NCI-H1048 (cell line): ENCODE results near the gene STOML2.

Experiments used
- DNase-seq: peaks from one replicate; lab custom pipeline; 2025; lab: John Stamatoyannopoulos, UW

STOML2 gene

GRCh38 chr9:35107297-35108290 lies 4.7 kb upstream of the STOML2 start:
- no peak for DNase-seq

GRCh38 chr9:35106343-35106730 lies 3.4 kb upstream of the STOML2 start:
- no peak for DNase-seq

DNA sequence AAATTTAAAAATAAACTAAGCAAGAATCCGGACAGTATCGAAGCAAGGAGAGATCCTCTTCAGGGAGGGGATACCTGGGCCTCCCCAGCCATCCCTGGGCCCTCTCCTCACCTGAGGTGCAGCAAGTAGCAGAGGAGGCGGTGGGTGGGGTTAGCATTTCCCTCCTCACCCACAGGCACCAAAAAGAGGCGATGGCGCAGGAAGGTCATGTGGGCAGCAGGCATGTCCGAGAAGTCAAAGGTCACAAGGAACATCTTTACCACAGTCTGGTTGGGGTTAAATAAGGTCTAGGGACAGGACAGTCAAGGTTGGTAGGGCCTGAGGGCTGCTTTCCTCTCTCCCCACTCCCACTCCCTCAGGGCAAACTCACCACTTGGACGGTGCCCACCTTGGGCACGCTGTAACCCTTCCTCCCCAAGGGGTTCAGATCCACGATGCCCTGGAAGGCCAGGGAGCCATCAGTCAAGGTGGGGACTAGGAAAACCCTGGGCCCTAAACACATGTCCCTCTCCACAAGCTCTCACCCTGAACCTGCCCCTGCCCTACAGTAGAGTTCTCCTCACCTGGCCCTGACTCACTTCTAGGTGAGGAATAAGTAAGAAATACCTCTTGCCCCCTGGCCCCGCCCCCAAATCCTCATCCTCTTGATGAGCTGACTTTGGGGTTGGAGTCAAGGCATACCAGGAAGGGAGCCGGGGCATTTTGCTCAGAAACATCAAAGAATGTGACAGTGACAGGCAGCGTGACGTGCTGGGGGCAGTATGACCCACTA lies 2.8 kb upstream of the STOML2 start:
- DNase-seq: no peak

DNA sequence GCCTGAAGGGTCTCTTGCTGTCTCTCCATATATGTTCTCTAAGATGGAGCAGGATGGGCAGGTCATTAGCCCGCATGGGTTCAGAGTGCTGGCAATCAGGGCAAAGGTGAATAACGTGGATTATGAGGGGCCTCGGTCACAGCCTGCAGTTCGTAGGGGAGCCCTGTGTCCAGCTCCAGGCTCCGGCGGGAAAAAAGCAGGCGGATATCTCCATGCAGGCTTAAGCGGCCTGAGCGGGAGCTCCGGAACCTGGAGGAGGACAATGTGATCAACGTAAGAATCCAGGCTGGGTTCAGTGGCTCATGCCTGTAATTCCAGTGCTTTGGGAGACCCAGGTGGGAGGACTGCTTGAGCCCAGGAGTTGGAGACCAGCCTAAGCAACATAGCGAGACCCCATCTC lies 2.2 kb upstream of the STOML2 start:
- no peak for DNase-seq

DNA sequence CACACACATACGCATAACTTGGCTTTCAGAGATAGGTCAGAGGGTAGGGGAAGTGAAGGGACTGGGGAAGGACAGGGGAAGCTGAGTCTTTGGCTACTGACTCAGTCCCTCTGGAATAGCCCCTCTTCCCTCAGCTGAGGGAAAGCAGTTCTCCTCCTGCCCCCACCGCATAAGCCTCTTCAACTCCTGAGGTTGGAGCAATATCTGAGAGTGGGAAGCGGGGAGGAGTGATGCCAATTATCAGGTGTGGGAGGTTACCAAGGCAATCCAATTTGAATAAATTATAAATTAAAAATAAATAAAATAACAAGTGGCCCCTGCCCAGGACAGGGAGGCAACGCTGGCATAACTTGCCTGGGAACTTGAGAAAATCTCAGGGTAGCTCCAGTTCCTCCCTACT lies 1.7 kb upstream of the STOML2 start:
- DNase-seq: no peak

GRCh38 chr9:35103660-35104191 lies 795 bp upstream of the STOML2 start:
- DNase-seq: no peak

DNA sequence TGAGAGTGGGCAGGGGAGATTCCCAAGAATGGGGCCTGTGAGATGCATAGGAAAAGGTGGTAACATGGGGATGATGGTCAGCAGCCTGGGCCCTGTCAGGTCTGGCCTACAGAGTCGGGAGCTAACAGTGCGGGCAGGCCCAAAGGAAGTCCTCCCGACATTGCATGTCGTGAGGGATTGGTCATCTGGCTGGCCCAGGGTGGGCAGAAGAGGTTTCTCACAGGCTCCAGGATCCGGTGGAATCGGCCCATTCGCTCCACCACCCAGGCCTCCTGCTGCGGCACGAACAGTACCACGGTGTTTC lies 514 bp downstream of the STOML2 start:
- no peak for DNase-seq

GRCh38 chr9:35097573-35097972 lies 5.4 kb downstream of the STOML2 start:
- no peak for DNase-seq

DNA sequence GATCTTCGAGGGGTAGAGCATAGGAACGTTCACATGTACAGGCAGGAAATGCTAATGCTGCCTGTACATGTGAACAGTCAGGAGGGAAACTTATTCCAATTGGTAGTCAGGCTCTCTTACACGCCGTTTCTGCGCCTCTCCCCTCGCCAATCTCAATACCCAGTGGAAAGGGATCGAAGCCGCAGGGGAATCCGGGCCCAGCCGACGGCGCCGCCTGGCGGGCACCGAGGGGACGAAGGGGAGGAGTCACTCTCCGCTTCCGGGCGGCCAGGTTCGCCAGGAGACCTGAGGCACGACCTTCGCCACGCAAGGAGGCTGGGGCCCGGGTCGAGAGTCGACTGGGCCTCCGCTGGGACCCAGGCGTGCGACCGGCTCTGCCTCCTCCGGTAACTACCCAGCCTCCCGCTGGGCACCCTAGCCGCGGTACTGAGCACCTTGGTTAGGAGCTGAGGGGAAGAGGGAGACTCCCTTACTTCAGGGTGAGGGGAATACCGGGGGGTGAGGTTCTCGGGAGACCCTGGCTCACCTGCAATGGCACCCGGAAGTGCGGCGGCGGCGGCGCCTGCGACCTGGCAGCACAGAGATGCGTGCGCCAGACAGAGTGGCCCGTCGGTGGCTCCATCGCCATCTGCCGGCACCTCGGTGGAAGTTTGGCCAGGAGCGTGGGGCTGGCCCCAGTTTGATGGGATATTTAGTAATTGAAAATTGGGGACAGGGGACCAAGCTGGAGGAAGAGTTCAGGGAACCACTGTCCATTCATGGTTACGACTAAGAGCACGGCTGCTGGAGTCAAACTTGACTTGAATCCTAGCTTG lies 6.7 kb downstream of the STOML2 start, which contains the start of gene PIGO:
PIGO (minus strand) TSS at position 557 of the 815 bp plus-strand sequence. CDS start 1,026 bp downstream, outside the sequence.
- DNase-seq: peak; percentile 49

DNA sequence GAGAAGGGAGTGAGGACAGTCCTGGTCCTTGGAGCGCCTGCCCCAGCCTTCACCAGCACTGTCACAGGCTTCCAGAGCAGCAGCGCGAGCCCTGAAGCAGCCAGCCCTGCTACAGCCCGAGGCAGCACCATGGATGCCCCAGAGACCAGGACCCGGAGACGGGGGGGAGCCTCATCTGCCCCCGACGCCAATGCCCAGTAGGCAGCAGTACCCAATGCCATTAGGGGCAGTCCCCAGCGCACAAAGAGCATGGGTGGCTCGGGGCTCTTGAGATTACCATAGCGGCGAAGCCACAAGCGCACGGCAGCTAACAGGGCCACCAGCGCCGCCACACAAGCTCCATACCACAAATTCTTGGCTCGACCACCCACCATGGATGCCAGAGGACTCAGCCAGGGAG lies 11.4 kb downstream of the STOML2 start:
- DNase-seq: no peak

GRCh38 chr9:35089434-35089833 lies 13.5 kb downstream of the STOML2 start:
- no peak for DNase-seq

DNA sequence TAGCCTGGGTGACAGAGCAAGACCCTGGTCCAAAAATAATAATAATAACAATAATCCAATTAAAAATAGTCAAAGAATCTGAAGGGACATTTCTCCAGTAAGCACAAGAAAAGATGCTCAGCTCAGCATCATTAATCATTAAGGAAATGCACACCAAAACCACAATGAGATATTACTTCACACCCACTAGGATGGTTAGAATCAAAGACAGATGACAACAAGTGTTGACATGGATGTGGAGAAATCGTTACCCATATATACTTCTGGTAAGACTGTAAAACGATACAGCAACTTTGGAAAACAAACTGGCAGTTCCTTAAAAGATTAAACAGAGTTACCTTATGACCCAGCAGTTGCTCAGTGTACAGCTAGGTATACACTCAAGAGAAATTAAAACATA lies 17.9 kb downstream of the STOML2 start:
- no peak for DNase-seq

DNA sequence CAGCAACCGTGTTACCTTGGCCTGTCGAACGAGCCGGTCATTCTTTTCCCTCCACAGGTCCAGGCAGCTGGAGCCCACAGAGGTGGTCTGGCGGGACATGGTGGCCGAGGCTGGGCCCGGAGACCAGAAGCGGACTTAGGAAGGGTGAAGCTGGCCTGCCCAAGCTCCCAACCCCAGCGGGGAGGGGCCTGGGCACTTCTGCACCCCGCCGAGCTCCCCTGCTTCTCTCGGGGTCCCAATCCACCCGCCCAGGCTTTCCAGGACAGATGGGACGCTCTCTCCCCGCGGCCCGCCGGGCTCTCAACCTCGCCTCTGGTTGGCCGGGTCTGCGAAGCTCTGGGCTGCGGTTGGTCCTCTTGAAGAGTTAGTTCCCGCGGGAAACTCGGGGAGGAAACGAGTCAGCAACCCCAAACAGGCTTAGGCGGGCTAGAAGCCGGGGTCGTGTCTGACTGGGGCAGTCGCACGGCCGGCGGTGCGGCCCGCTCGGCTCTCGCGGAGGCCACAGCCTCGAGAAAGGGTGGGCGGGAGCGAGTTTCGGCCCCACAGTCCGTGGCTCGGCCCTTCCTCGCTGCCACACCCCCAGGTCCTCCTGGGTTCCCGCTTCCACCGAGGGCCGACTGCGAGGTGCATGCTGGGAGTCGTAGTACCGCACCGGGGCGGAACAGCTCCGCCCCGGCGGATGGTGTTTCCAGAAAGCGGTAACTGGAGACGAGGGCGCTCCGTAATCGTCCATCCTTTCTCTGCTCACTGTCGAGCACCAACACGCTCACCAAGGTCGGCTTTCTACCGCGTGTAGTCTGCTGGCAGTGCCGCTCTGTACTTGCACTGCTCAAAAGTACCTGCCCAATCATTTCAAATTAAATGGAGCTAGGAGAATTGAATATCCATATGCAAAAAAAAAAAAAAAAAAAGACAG lies 23.2 kb downstream of the STOML2 start, which contains the start of gene FANCG:
FANCG (minus strand) TSS at position 517 of the 916 bp plus-strand sequence; CDS start at position 99, 418 bp downstream.
- DNase-seq: peak; percentile 83

DNA sequence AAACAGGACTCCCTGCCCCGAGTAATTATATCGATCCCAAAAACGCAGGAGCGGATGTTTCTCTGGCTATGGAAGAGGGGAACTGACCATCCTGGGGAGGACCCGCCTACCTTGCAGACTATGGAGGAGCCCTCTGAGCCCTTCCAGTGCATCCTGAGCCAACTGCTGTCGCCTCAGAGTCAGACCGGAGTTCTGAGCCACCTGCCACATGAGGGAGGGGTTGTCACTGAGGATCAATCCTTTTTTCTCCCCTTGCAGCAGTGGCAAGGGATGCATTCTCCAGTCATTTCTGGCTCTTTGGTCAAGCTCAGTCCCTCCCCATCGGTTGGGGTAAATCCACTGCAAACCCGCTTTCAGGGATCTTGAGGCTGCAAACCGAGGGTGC lies 23.9 kb downstream of the STOML2 start:
- DNase-seq: no peak

GRCh38 chr9:35078066-35078465 lies 24.9 kb downstream of the STOML2 start:
- DNase-seq: no peak

DNA sequence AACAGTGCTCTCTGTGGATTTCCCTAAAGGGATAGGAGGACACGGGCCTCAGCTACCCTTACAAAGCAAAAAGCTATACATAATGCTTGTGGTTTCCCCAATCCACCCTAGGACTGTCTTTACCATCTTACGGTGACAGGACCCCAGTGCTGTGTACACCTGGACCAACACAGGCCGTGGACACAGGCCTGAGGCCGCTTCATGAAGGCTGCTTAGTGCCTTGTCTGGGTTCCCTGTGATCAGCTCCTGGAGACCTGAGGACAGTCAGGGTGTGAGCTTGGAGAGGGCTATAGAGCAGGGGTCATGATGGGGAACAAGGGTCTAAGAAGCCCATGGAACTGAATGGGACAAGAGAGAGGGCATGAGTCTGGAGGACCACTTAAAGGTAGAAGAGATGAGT lies 26.1 kb downstream of the STOML2 start:
- no peak for DNase-seq

GRCh38 chr9:35075358-35075757 lies 27.6 kb downstream of the STOML2 start:
- DNase-seq: no peak

GRCh38 chr9:35074791-35075190 lies 28.1 kb downstream of the STOML2 start:
- DNase-seq: no peak

DNA sequence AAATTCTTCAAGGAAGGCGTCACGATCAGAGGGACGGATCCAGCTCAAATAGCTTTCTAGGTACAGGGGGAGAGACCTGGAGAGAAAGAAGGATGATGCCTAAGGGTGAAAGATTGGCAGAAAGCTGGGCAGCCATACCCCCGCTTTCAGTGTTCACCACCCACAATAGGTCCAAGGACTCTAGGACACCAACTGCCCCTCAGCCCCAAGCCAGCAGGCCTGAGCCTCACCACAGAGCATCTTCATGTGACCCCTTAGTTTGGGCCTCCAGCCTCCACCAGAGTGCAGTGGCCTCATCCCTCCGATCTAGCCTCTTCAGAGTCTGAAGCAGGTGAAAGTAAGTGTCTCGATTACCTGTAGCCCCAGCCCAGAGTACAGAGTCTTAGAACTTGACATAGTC lies 28.8 kb downstream of the STOML2 start:
- no peak for DNase-seq

DNA sequence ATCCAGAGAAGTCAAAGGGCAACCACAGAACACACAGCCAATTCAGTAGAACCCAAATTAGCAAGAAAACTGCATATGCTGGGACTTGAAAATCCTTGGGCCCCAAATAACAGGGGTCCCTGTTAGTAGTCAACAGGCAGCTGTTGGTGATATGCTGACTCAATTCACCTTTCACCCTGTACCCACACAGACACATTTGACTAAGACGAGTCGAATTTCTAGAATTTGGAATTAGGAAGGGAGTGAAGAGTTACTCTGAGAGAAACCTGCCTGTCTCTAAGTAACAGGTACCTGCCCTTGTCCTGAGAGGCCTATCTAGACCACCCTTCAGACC lies 29.7 kb downstream of the STOML2 start:
- DNase-seq: no peak
